Stimulated activated CD8-positive, alpha-beta memory T cell treated with anti-CD3 and anti-CD28 coated beads, Interleukin-12 subunit alpha, Interleukin-12 subunit beta, amount 100 ng/mL, for 1 hour (primary cell): ENCODE measurements around the gene C20orf141.
"Not testable (repeated sequence)": the region's sequence is repeated elsewhere in the genome, so short reads cannot be mapped to it uniquely, and the experiment has no call there.

ENCODE experiments used
- DNase-seq: peaks from one replicate; pipeline ENCODE4 v3.0.0-alpha.2; 2020; ENCODE audit warnings: low read depth

The C20orf141 gene

DNA sequence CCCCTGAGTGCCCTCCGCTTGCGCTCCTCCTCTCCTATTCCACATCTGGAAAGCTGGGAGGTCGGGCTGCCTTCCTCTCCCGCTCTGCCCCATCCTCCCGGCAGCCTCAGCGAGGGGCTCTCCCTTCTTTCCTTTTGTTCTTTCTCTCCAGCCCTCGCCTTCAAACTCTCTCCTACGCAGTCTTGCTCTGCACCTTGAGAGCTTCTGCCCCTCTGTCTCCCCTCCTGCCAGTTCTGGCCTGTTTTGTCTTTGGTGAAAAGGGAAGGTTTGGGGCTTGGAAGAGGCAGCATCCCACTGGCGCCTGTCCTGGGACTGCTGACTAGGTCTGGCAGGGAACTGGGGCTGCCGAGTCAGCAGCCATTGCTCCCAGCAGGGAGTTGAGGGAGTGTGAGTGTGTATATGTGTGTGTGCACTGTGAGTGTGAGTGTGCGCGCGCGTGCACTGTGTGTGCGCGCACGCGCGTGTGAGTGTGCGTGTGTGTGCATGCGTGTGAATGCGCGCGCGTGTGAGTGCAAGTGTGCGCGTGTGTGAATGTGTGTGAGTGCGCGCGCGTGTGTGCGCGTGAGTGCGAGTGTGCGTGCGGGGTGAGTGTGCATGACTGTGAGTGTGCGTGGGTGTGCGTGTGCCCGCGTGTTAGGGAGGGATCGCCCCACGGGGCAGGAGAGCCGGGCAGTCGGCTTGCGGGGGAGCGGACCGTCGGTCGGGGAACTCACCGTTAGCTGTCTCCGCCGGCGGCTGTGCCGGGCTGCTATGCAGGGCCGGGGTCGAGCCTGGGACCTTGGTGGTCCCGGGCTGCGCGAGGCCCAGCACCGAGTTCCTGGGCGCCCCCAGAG, 14.9 kb upstream of the C20orf141 start:
- DNase-seq, result no peak

DNA sequence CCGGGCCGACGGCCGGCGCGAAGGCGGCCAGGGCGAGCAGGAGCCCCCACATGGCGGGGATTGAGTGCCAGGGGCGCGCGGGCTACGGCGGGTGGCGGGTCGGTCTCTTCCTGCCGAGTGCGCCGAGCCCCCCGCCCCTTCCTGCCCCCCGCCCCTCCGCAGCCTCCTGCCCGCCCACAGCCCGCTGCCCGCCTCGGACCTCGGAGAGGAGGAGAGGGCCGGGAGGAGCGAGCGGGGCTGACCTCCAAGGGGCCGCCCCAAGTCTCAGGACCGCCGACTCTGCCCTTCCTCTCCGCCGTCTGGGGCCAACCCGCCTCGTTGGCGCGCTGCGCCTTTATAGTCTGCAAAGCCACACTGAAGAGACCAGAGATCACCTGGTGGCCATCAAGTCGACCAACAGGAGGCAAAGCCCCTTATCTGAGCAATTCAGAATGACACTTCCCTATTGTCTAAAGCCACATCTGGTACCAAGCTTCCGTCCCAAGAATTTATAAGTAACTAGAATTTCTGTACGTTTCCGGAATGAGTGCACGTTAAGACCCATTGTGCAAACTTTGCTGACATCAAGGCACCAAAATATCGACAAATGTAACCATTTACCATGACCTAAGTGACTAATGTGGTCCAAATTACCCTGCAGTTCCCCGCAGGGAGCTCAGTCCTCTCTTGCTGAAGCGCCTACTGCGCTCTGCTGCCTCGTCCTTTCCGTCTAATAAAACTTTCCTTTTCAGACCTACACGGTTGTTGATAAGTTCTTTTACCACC, 14.1 kb upstream of the C20orf141 start, which contains the start of gene CPXM1:
TSS of gene CPXM1 (minus strand) at position 107 of the 765 bp plus-strand sequence. CDS start at position 52, 55 bp downstream.
- no peak for DNase-seq

DNA sequence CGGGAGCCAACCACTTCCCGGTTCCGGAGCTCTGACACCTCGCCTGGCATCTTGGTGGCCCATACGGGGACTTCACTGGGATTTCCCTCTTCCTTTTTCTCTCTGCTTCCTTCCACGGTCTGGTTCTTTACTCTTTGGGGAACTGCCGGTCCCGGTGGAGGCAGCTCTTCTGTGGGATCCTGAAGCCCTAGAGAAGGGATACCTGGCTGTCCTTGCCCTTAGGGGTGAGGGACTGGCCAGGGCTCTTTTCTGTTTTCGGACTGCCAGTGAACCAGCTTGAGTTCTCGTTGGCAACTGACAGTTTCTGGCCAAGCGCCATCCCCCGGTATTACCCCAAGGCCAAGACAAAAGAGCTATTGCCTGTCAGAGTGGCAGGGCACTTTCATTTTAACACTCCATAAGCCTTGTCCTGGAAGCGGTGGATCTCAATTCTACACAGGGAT, 13.5 kb upstream of the C20orf141 start:
- no peak for DNase-seq

DNA sequence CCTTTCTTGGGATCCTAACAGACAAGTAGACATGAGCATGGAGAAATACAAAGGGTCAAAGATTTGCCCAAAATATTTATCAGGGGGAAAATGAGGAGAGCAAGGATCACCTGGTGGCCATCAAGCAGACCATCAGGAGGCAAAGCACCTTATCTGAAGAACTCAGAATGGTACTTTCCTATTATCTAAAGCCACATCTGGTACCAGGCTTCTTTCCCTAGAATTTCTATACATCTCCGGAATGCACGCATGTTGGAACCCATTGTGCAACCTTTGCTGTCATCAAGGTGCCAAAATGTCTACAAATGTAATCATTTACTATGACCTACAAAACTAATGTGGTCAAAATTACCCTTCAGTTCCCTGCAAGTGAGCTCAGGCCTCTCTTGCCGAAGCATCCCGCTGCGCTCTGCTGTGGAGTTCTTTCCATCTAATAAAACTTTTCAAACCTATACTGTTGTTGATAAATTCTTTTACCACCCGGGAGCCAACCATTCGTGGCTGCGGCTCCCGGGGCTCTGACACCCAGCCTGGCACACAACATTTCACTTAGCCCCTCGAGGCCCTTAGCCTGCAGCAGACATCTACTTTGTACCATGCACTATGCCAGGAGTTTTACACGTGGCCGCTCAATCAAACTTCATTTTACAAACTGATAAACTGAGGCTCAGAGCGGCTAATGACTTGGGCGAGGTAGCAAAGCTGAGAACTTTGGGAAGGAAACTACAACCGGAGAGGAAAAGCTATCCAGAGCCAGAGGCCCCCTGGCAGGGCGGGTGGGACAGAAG, 10.6 kb upstream of the C20orf141 start:
- no peak for DNase-seq

DNA sequence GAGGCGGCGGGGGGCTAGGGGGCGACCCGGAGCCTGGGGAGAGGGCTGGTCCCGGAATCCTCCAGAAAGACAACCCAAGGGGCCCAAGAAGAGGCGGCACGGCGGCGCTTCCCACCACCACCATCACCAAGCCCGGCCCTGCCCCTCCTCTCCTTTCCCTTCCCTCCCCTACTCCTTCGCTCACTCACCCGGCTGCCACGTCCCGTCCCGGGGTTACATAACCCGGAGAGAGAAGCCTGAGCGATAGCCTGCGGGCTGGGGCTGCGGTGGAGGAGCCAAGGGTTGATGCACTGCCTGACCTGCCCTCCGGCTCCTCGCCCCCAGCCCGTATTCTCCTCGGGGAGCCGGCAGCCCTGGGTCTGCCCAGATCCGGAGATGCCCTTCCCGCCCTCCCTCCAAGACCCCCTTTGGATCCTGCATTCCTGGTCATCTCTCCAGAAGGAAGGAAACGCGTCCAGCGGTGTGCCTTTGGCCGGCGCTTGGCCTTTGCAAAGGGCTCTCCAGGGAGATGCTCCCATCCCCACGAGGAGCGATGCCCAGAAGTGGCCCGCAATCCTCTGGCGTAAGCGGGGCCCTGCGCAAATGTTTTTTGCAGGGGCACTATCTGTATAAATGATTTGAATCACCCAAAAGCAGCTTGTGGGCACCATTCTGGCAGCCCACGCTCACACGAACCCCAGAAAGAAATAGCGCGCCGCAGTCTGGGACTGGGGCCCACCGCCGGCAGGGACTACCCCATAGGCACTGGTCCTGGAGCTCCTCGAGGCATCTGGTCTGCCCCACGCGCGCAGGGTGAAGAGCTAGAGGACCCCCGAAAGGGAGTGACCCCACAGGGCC, 9.7 kb upstream of the C20orf141 start:
- DNase-seq, result no peak

DNA sequence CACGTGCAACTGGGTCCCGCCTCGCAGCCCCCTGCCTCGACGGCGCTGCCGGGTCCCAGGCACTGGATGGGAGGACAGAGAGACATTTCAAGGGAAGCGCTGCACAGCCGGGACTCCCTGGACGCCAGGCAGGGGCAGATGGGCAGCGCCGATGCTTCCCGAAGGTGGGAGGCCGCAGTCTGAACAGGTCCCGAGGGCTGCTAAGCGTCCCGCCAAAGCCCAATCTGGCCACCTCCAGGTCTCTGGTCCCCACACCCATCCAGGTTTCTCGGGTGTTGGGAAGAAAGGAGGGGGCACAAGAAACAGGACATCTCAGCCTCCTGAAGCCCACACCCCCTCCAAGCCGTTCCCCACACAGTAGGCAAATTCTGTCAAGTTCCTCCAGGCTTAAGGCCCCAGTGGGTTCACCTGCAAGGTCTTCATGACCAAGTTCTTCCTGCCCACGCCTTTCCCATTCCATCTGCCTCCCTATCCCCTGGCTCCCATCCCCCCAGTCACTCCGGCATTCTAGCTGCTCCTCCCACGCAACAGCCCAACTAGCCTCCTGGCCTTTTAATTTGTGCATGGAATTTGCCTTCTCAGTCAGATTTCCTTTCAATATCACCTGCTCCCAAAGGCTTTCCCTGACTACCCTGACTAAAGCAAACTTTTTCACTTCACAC, 9.0 kb upstream of the C20orf141 start:
- no peak for DNase-seq

DNA sequence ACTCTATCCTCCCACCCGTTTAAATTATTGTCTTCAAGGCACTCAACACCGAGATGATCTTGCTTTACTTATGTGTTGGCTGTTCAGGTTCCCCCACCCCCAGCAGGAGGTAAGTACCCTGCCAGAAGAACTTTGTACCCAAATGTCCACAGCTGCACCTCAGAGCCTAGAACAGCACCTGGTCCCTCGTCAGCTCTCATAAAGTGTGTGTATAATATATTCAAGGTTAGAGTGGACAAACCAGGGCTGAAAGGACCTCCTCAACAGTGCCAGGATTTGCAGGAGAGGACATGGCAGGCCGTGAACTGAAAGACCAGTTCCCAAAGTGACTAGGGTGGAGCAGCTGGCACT, 8.5 kb upstream of the C20orf141 start:
- DNase-seq, result no peak

DNA sequence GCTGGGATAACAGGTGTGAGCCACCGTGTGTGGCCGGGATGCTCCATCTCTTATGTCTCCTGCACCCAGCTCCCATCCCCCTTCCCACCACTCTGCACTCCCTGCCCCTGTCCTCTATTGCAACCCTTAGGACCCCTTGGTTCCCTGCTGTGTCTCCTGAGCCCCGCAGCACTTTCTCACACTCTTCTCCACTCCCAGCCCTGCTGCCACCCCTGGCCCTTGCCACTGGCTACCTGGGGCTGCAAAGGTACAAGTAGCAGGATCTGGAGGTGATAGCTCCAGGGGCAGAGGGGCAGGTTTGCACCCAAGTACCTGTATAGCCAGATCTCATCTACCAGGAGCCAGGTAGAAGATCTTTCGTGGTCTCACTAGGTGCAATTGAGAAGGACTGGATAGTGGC, 7.8 kb upstream of the C20orf141 start:
- no peak for DNase-seq

DNA sequence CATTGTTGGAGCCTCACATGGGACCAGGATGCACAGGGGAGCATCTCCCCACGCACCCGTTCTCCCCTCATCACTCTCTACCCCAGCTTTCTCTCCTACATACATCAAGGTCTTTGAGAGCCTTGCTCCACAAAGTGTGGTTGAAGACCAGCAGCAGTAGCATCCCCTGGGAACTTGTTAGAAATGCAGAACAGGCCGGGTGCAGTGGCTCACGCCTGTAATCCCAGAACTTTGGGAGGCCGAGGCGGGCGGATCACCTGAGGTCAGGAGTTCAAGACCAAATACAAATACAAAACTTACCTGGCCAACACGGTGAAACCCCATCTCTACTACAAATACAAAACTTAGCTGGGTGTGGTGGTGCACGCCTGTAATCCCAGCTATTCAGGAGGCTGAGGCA, 6.9 kb upstream of the C20orf141 start:
- not testable (repeated sequence) for DNase-seq

DNA sequence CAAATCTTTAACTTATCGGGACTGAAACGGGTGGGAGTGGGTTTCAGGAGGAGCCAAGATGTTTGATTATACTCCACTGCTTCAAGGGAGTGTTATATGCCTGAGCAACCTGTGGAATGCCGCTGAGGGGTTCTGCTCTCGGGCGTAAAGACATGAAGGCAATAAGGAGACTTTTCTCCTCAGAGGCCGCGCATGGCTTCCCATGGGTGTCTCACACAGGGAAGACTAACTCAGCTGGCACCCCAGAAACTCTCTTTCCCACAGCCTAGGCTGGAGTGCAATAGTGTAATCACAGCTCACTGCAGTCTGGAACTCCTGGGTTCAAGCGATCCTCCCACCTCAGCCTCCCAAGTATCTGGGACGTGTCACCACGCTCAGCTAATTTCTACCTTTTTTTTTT, 5.1 kb upstream of the C20orf141 start:
- no peak for DNase-seq

DNA sequence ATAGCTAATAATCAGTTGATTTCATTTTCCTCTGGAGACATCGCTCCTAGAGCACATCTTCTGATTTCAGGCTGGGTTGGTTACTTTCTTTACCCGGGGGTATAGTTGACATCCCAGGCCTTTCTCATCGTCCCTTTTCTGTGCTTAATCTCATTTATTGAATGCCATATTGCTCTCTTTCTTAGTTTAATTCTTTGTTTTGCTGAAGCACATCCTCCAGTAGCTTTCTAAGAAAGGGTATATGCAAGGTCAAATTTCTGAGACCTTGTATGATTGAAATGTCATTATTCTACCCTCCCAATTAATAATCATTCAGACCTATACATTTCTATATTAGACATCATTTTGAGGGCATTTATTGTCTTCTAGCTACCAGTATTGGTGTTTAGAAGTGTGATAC, 2.6 kb upstream of the C20orf141 start:
- DNase-seq, result no peak

DNA sequence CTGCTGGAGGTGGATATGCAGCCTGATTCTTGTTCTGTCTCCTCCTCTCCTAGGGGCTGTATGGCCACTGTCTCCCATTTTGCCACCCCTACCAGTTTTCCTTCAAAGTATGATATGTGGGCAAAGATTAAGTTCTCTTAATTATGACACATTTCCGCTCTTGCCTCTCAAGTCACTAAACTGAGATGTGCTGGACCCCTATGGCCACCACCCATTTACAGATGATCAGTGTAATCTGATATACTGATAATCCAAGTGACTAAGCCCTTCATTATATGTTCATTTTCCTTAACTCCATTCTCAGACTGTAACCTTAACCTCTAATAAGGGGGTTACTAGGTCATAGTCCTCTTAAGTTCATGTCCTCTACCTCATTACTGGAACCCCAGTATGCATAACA, 711 bp upstream of the C20orf141 start:
- DNase-seq, result no peak

DNA sequence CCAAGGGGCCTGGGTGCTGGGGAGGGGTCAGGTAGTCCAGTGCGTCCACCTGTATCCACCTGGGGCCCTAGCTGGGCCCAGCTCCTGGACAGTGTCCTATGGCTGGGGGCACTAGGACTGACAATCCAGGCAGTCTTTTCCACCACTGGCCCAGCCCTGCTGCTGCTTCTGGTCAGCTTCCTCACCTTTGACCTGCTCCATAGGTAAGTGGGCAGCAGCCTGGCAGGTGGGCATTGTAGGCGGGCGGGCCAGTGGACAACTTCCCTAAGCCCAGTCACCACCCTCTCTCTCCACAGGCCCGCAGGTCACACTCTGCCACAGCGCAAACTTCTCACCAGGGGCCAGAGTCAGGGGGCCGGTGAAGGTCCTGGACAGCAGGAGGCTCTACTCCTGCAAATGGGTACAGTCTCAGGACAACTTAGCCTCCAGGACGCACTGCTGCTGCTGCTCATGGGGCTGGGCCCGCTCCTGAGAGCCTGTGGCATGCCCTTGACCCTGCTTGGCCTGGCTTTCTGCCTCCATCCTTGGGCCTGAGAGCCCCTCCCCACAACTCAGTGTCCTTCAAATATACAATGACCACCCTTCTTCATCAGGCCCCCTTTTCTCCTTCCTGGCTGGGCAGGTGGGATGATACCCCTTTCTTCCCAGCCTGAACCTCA, 584 bp downstream of the C20orf141 start:
- no peak for DNase-seq

DNA sequence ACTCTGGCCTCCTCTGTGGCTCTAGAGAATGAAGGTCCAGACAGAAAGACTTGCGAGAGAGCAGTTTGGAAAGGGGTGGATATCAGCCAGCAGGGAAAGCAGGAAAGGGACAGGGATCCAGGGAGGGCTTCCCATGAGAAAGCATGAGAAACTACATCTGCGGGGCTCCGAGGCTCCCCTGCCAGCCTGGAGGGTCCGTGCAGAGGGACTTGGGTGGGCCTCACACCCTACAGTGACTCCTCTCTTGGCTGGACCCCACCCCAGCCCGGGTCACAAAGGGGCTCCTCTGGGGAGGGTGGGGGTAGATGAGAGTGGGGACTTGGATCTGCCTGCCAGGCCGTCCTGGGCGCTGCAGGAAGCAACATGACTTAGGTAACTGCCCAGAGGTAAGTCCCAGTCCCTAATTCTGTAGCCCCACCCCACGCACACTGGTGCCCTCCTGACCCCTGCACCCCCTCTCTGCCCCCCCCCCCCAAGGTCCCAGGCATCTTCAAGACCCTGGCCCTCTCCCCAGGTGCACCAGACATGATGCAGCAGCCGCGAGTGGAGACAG, 1.3 kb downstream of the C20orf141 start, which contains the start of gene TMEM239:
TSS of gene TMEM239 (plus strand) at position 335 of the 553 bp plus-strand sequence. CDS start at position 526, 191 bp downstream.
- DNase-seq, result no peak

DNA sequence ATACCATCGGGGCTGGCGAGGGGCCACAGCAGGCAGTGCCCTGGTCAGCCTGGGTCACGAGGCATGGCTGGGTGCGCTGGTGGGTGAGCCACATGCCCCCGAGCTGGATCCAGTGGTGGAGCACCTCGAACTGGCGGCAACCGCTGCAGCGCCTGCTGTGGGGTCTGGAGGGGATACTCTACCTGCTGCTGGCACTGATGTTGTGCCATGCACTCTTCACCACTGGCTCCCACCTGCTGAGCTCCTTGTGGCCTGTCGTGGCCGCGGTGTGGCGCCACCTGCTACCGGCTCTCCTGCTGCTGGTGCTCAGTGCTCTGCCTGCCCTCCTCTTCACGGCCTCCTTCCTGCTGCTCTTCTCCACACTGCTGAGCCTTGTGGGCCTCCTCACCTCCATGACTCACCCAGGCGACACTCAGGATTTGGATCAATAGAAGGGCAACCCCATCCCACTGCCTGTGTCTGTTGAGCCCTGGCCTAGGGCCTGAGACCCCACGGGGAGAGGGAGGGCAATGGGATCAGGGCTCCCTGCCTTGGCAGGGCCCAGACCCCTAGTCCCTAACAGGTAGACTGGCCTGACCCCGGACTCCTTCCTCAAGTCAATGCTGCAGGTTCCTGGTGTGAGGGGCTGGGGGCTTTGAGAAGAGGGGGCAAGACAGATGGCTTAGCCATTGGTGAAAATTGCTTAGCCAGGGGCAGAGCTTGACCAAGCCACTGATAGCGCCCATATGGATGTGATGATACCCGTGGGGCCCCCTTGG, 2.0 kb downstream of the C20orf141 start:
- DNase-seq, result no peak

DNA sequence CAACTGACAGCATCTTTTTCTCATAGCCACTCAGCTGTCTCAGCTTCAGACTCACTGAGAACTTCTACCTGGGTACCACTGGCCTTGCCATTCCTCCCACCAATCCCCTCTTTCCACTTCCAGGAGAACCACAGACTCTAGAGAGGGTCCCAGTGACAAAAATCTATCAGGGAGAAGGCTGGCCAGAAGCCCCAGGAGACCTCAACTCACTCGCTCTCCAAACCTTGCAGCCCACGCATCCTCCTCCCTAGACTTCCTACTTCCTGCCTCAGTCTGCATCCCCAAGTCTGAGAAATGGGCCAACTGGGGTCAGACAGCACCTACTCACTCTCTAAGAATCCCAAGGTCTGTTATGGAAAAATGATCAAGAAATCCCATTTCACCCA, 2.5 kb downstream of the C20orf141 start:
- no peak for DNase-seq

DNA sequence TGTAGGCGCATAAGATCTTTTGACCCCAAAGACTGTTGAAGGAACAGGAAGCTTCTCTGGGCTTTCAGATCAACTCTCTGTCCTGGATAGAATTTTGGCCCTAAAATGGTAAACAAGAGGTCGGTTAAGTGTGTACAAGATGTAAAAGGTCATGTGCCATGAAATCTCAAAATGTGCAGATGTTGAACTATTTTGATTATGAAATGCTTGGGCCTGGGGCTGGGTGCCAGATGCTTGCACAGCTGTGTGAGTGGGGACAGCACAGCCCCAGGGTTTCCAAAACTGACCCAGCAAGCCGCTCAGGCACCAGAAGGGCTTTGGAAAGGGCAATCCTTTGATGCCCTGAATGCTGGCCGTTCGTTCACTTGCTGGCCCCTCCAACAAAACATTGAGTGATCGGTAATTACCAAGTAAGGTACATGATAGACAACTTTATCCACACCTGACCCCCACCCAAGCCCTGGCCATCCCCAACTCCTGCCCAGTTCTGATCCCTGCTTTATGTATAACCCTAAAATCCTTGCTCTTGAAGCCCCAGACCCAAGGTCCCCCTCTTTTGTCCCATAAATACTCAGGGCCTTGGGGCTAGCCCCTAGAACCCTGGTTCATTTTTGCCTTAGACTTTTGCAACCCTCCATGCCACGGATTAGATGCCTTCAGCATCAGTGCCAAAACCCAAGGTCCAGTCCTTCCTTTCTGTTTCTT, 3.3 kb downstream of the C20orf141 start:
- DNase-seq, result no peak

DNA sequence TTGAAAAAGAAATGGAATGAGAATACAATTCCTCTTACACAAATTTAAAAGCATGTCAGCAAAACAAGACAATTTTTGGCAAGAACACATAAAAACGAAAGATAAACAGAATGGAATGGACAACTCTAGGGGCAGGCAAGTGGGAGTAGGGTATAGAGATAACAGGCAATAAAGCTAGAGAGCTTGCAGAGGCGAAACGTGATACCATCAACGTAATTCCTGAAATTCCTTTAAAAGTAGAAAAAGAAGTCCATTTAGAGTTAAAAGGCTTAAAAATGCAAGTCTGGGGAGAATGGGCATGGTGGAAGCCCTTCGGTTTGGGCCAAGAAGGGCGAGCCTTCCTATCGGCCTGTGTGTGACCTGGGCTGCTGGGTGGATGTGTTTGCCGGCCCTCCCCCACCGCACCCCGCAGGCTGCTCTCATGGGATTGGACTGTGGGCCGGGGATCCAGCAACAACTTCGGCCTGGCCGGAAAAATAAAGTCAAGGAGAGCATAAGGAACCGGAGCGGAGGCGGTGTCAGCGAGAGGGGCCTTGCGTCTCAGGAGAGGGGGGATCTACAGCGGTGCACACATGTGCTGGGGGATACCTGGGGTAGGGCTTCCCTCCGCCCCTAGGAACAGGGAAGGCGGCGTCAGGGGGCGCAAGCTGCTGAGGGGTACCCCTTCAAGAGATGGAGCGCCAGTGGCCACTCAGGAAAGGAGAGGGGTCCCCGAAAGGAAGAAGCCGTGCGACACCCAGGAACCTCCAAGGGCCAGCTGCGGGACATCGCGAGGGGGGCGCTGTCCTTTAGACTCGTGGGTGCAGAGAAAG, 5.5 kb downstream of the C20orf141 start:
- DNase-seq, result no peak
